HepG2 (cell line): ENCODE data around the gene SERINC2. TPM values are rescaled to one million over a fixed set of nuclear protein-coding genes. Genes with fewer than 3 reads are reported as not detected.
A peak's percentile ranks its signal among the peaks of the same experiment; 100 is the strongest.

Experiments
- AHDC1 ChIP-seq: sonication (generic); formaldehyde crosslinking; IDR thresholded peaks from 2 replicates; pipeline ENCODE4 v1.5.1; 2020; ENCODE audit warnings: mild to moderate bottlenecking, missing genetic modification reagents, borderline replicate concordance
- CBFB ChIP-seq: sonication (generic); formaldehyde crosslinking; IDR thresholded peaks from 2 replicates; pipeline ENCODE4 v1.4.0; 2020; ENCODE audit warnings: missing genetic modification reagents
- DBP ChIP-seq: sonication (generic); formaldehyde crosslinking; IDR thresholded peaks from 2 replicates; pipeline ENCODE4 v1.4.0; 2020; ENCODE audit warnings: missing genetic modification reagents; ENCODE audit errors: not compliant biosample characterization
- DNMT3B ChIP-seq: conservative IDR thresholded peaks from 2 replicates; pipeline ENCODE4 v1.6.1; 2016; ENCODE audit warnings: missing biosample characterization, control low read depth
- GTF3A ChIP-seq: sonication (generic); formaldehyde crosslinking; conservative IDR thresholded peaks from 2 replicates; pipeline ENCODE4 v1.4.0; 2020; ENCODE audit warnings: mild to moderate bottlenecking, missing genetic modification reagents
- KLF11 ChIP-seq: IDR thresholded peaks from 2 replicates; pipeline ENCODE4 v1.6.1; 2016; ENCODE audit warnings: missing compliant biosample characterization
- MAZ ChIP-seq, 2 experiments: sonication (generic) in 1 of 2; formaldehyde crosslinking in 1 of 2; IDR thresholded peaks; 2 replicates each; pipeline versions ENCODE4 v1.5.0 to v1.6.1; 2012 to 2020; ENCODE audit warnings: low read depth in 2 of 2, mild to moderate bottlenecking in 2 of 2, borderline replicate concordance in 1 of 2, improper control_type of control experiment in 1 of 2, low read length in 1 of 2, missing genetic modification reagents in 1 of 2, moderate library complexity in 1 of 2
- MTA3 ChIP-seq: sonication (generic); formaldehyde crosslinking; IDR thresholded peaks from 2 replicates; pipeline ENCODE4 v1.4.0; 2020; ENCODE audit warnings: missing genetic modification reagents
- PAX8 ChIP-seq: sonication (generic); formaldehyde crosslinking; IDR thresholded peaks from 2 replicates; pipeline ENCODE4 v1.8.0; 2022; ENCODE audit warnings: mild to moderate bottlenecking, missing genetic modification reagents, borderline replicate concordance
- SAP130 ChIP-seq: IDR thresholded peaks from 2 replicates; pipeline ENCODE4 v1.6.1; 2016; ENCODE audit warnings: low read depth
- TRIM22 ChIP-seq: fragments of 450-650 bp; IDR thresholded peaks from 2 replicates; pipeline ENCODE4 v1.6.1; 2017
- ZFP36L2 ChIP-seq: sonication (generic); formaldehyde crosslinking; IDR thresholded peaks from 2 replicates; pipeline ENCODE4 v1.4.0; 2020; ENCODE audit warnings: missing genetic modification reagents
- ZFP37 ChIP-seq: sonication (generic); formaldehyde crosslinking; IDR thresholded peaks from 2 replicates; pipeline ENCODE4 v1.4.0; 2020; ENCODE audit warnings: missing genetic modification reagents, borderline replicate concordance
- ZFP41 ChIP-seq: sonication (generic); formaldehyde crosslinking; IDR thresholded peaks from 2 replicates; pipeline ENCODE4 v1.4.0; 2020; ENCODE audit warnings: mild to moderate bottlenecking, missing genetic modification reagents, borderline replicate concordance
- ZNF235 ChIP-seq: sonication (generic); formaldehyde crosslinking; IDR thresholded peaks from 2 replicates; pipeline ENCODE4 v1.8.1; 2023; ENCODE audit warnings: mild to moderate bottlenecking, missing genetic modification reagents, borderline replicate concordance
- ZNF292 ChIP-seq: sonication (generic); formaldehyde crosslinking; IDR thresholded peaks from 2 replicates; pipeline ENCODE4 v1.8.1; 2022; ENCODE audit warnings: mild to moderate bottlenecking, low read depth, missing genetic modification reagents, borderline replicate concordance
- ZNF296 ChIP-seq: sonication (generic); formaldehyde crosslinking; conservative IDR thresholded peaks from 2 replicates; pipeline ENCODE4 v1.5.0; 2020; ENCODE audit warnings: mild to moderate bottlenecking, missing genetic modification reagents
- ZNF530 ChIP-seq: sonication (generic); formaldehyde crosslinking; IDR thresholded peaks from 2 replicates; pipeline ENCODE4 v1.5.0; 2020; ENCODE audit warnings: low read depth, mild to moderate bottlenecking, missing genetic modification reagents
- ZNF546 ChIP-seq: sonication (generic); formaldehyde crosslinking; conservative IDR thresholded peaks from 2 replicates; pipeline ENCODE4 v1.8.1; 2023; ENCODE audit warnings: mild to moderate bottlenecking, missing genetic modification reagents
- ZNF576 ChIP-seq: sonication (generic); formaldehyde crosslinking; IDR thresholded peaks from 2 replicates; pipeline ENCODE4 v1.4.0; 2020; ENCODE audit warnings: mild to moderate bottlenecking, missing genetic modification reagents
- ZNF724P ChIP-seq: sonication (generic); formaldehyde crosslinking; IDR thresholded peaks from 2 replicates; pipeline ENCODE4 v1.8.0; 2022; ENCODE audit warnings: missing genetic modification reagents, borderline replicate concordance
- ZNF883 ChIP-seq: sonication (generic); formaldehyde crosslinking; IDR thresholded peaks from 2 replicates; pipeline ENCODE4 v1.5.1; 2020; ENCODE audit warnings: mild to moderate bottlenecking, missing genetic modification reagents; ENCODE audit errors: not compliant biosample characterization
- polyA plus RNA-seq, 8 experiments: library from polyadenylated mRNA; depleted of rRNA in 3 of 8; stranded (reverse) in 7 of 8; unstranded in 1 of 8; fragments of >200 nt; fragmentation: Illumina TruSeq in 4 of 8; extraction: Trizol in 4 of 8; gene quantifications; 2 replicates each; pipeline versions ENCODE4 v1.2.1 to v1.2.3, GENCODE V29; 2011 to 2016; ENCODE audit warnings: low read depth in 4 of 8, missing spikeins in 1 of 8, mixed read lengths in 1 of 8; ENCODE audit not compliant: insufficient read depth in 1 of 8
- total RNA-seq, 5 experiments: library from RNA; depleted of rRNA; stranded (reverse); fragments of >200 nt; fragmentation: Illumina TruSeq; extraction: Trizol; gene quantifications; 2 replicates each; pipeline ENCODE4 v1.2.3, GENCODE V29; 2016; ENCODE audit warnings: low read depth in 1 of 5

The SERINC2 gene
- total and polyA plus RNA-seq, 2 of the 13 experiments (the other 11 are each of a cell fraction or from before 2014, with no cell fraction given): 4.8 to 126 TPM

- TF ChIP-seq AHDC1 (CRISPR knock-in tag): peak; percentile 70; the same call in 1 of the 2 replicates
- TF ChIP-seq ZNF883 (CRISPR knock-in tag): no peak
- no peak for TF ChIP-seq ZNF235 (CRISPR knock-in tag)
- TF ChIP-seq PAX8 (CRISPR knock-in tag): no peak
- TF ChIP-seq ZNF292: peak; percentile 63; the same call in 1 of the 2 replicates
- TF ChIP-seq ZFP37 (CRISPR knock-in tag): peak; percentile 26; the same call in 1 of the 2 replicates
- no peak for TF ChIP-seq DNMT3B
- no peak for TF ChIP-seq ZFP36L2
- no peak for TF ChIP-seq ZNF296 (CRISPR knock-in tag)
- TF ChIP-seq CBFB: peak; percentile 64; the same call in 1 of the 2 replicates
- TF ChIP-seq SAP130 (CRISPR knock-in tag): no peak
- TF ChIP-seq ZNF546 (CRISPR knock-in tag): no peak
- TF ChIP-seq MTA3: no peak
- TF ChIP-seq ZNF576 (CRISPR knock-in tag): no peak
- TF ChIP-seq ZNF530 (CRISPR knock-in tag): no peak
- no peak for TF ChIP-seq MAZ (IDR thresholded peaks at IDR 0.05; ENCODE audit: borderline replicate concordance, low read depth, low read length)
- TF ChIP-seq MAZ (CRISPR knock-in tag; IDR thresholded peaks at IDR 0.05; ENCODE audit: low read depth): no peak
- no peak for TF ChIP-seq DBP
- no peak for TF ChIP-seq ZNF724P
- no peak for TF ChIP-seq ZFP41 (CRISPR knock-in tag)
- no peak for TF ChIP-seq TRIM22
- no peak for TF ChIP-seq GTF3A (CRISPR knock-in tag)
- no peak for TF ChIP-seq KLF11 (CRISPR knock-in tag)
Measured at GRCh38 chr1:31441970-31442647, 29.1 kb downstream of the SERINC2 start (continued).
